WTC11 (cell line): ENCODE measurements around the gene TIMM13. TPM values are rescaled to one million over a fixed set of nuclear protein-coding genes. Genes with fewer than 3 reads are reported as not detected.

Source experiments
- ATAC-seq: fragments of 200-7000 bp; cut with Tn5 transposase; 2 replicates; pipeline ENCODE4 v1.10.0; 2021; ENCODE audit warnings: mild to moderate bottlenecking, moderate library complexity
- CTCF ChIA-PET: fragments of 300-600 bp; sonication (Branson Sonifier 250); formaldehyde crosslinking; loops from one replicate; lab custom pipeline; 2021; ENCODE audit warnings: antibody characterized with exemption; lab: Charles Lee
- POLR2A ChIA-PET: fragments of 350-600 bp; sonication (Branson Sonifier 250); formaldehyde crosslinking; loops from one replicate; lab custom pipeline; 2021; ENCODE audit warnings: antibody characterized with exemption; lab: Charles Lee
- DNase-seq: peaks from one replicate; pipeline ENCODE4 v3.0.0; 2021; ENCODE audit warnings: low spot score
- H3K27ac Mint-ChIP-seq: 2 replicates; pipeline ENCODE4 v1.8.0; 2021; ENCODE audit warnings: mixed read lengths
- H3K27me3 Mint-ChIP-seq: 2 replicates; pipeline ENCODE4 v1.8.0; 2021; ENCODE audit warnings: low read depth, mild to moderate bottlenecking, moderate library complexity, mixed read lengths
- H3K36me3 Mint-ChIP-seq: 2 replicates; pipeline ENCODE4 v1.8.0; 2021; ENCODE audit warnings: mixed read lengths
- H3K4me1 Mint-ChIP-seq: 2 replicates; pipeline ENCODE4 v1.8.0; 2022; ENCODE audit warnings: mixed read lengths
- H3K4me3 Mint-ChIP-seq: 2 replicates; pipeline ENCODE4 v1.8.0; 2021; ENCODE audit warnings: mild to moderate bottlenecking, moderate library complexity, mixed read lengths
- H3K9me3 Mint-ChIP-seq: 2 replicates; pipeline ENCODE4 v1.8.0; 2021; ENCODE audit warnings: mixed read lengths
- ARID4B ChIP-seq: sonication (generic); formaldehyde crosslinking; IDR thresholded peaks from 2 replicates; pipeline ENCODE4 v1.8.0; 2023; ENCODE audit warnings: missing genetic modification reagents, mild to moderate bottlenecking, borderline replicate concordance
- CBFB ChIP-seq: sonication (generic); formaldehyde crosslinking; IDR thresholded peaks from 2 replicates; pipeline ENCODE4 v1.8.1; 2022; ENCODE audit warnings: mild to moderate bottlenecking, low read depth, missing genetic modification reagents
- NFYB ChIP-seq: sonication (generic); formaldehyde crosslinking; conservative IDR thresholded peaks from 2 replicates; pipeline ENCODE4 v1.8.0; 2022; ENCODE audit warnings: low read depth, missing genetic modification reagents
- NR1H2 ChIP-seq: sonication (generic); formaldehyde crosslinking; IDR thresholded peaks from 2 replicates; pipeline ENCODE4 v1.9.0; 2021; ENCODE audit warnings: mild to moderate bottlenecking, moderate library complexity, missing genetic modification reagents
- RORB ChIP-seq: fragments of 250-450 bp; sonication (Bioruptor Pico); IDR thresholded peaks from 2 replicates; pipeline ENCODE4 v1.9.0; 2021; ENCODE audit warnings: mild to moderate bottlenecking
- SP1 ChIP-seq: sonication (generic); formaldehyde crosslinking; conservative IDR thresholded peaks from 2 replicates; pipeline ENCODE4 v1.8.1; 2022; ENCODE audit warnings: missing genetic modification reagents
- ZNF263 ChIP-seq: sonication (generic); formaldehyde crosslinking; IDR thresholded peaks from 2 replicates; pipeline ENCODE4 v1.8.1; 2022; ENCODE audit warnings: low read depth, mild to moderate bottlenecking, moderate library complexity, missing genetic modification reagents
- ZNF423 ChIP-seq: fragments of 250-450 bp; sonication (Bioruptor Pico); IDR thresholded peaks from 2 replicates; pipeline ENCODE4 v2.1.2; 2022; ENCODE audit warnings: mild to moderate bottlenecking, moderate library complexity
- total RNA-seq: library from RNA; stranded (reverse); gene quantifications from 3 replicates; pipeline ENCODE4 v1.2.3, GENCODE V29; 2021
- TF ChIP-seq, protein P1 (sequence below): sonication (generic); formaldehyde crosslinking; IDR thresholded peaks from 2 replicates; pipeline ENCODE4 v1.8.0; 2023; ENCODE audit warnings: mild to moderate bottlenecking, missing genetic modification reagents

The TIMM13 gene
- total RNA-seq, 1 experiment from 2014 or later: 342 TPM

DNA sequence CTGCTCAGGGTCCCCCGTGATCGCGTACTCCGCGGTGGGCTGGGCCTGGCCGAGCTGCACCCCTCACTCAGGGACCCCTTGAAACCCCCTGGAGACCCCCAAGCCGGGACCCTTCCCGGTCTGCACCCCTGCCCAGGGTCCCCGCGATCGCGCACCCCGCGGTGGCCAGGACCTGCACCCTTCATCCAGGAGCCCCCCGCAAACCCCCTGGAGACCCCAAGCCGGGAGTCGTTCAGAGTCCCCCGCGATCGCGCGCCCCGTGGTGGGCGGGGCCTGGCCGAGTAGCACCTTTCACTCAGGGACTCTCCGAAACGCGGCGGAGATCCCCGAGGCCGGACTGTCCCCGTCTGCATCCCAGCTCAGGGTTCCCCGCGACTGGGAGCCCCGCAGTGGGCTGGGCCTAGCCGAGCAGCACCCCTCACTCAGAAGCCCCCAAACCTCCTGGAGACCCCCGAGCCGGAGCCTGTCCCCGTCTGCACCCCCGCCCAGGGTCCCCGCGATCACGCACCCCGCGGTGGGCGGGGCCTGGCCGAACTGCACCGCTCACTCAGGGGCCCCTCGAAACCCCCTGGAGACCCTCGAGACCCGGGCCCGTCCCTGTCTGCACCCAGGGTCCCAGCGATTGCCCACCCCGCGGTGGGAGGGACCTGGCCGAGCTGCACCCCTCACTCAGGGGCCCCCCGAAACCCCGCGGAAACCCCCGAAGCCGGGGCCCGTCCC lies 28.6 kb upstream of the TIMM13 start:
- H3K27ac Mint-ChIP-seq: no peak overlapping the region
- TF ChIP-seq ZNF423 (CRISPR knock-in tag): no peak
- 0 out of 2 replicates have a peak, but pooled peaks have one; percentile 26 for TF ChIP-seq NR1H2 (CRISPR knock-in tag)
- no peak for TF ChIP-seq SP1 (CRISPR knock-in tag)
- TF ChIP-seq, protein P1, sequence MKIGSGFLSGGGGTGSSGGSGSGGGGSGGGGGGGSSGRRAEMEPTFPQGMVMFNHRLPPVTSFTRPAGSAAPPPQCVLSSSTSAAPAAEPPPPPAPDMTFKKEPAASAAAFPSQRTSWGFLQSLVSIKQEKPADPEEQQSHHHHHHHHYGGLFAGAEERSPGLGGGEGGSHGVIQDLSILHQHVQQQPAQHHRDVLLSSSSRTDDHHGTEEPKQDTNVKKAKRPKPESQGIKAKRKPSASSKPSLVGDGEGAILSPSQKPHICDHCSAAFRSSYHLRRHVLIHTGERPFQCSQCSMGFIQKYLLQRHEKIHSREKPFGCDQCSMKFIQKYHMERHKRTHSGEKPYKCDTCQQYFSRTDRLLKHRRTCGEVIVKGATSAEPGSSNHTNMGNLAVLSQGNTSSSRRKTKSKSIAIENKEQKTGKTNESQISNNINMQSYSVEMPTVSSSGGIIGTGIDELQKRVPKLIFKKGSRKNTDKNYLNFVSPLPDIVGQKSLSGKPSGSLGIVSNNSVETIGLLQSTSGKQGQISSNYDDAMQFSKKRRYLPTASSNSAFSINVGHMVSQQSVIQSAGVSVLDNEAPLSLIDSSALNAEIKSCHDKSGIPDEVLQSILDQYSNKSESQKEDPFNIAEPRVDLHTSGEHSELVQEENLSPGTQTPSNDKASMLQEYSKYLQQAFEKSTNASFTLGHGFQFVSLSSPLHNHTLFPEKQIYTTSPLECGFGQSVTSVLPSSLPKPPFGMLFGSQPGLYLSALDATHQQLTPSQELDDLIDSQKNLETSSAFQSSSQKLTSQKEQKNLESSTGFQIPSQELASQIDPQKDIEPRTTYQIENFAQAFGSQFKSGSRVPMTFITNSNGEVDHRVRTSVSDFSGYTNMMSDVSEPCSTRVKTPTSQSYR (CRISPR knock-in tag): no peak
- TF ChIP-seq NFYB (CRISPR knock-in tag): no peak
- no peaks in the 10 kb centered on the region for H3K9me3 Mint-ChIP-seq
- DNase-seq: peak; percentile 28
- ChIA-PET CTCF (interaction anchor here (0.5 to 2.4 kb wide), 10 partner anchors 20 to 181 kb away, joined by 3 to 12 read pairs (median 4); partner anchors contain the start of genes GADD45B and TIMM13), POLR2A (interaction anchor here (0.6 to 1.5 kb wide), 4 partner anchors 20 to 157 kb away, joined by 3 to 14 read pairs (median 6); partner anchors contain the start of genes GADD45B and TIMM13)
- H3K4me1 Mint-ChIP-seq: peaks cover 20% of the 10 kb centered on the region
- no peaks in the 10 kb centered on the region for H3K27me3 Mint-ChIP-seq
- no peaks in the 10 kb centered on the region for H3K36me3 Mint-ChIP-seq
- H3K4me3 Mint-ChIP-seq: peak overlapping the region; percentile 75
- no peak for ATAC-seq

- CTCF ChIA-PET: interaction anchor here (0.6 to 2.4 kb wide), 4 partner anchors 27 to 182 kb away, joined by 3 to 11 read pairs (median 3); partner anchors contain the start of gene TIMM13
Observed at GRCh38 chr19:2454962-2455850, 27.8 kb upstream of the TIMM13 start.

More at GRCh38 chr19:2454962-2455850, 27.8 kb upstream of the TIMM13 start:
- peak overlapping the region; percentile 75 for H3K27ac Mint-ChIP-seq
- POLR2A ChIA-PET: interaction anchor here (1.8 kb wide), 1 partner anchor 21 kb away, joined by 5 read pairs; the partner anchor contains the start of gene GADD45B
- DNase-seq (no peak), ATAC-seq (no peak)
- no peaks in the 10 kb centered on the region for H3K36me3 Mint-ChIP-seq
- peaks cover 20% of the 10 kb centered on the region for H3K4me1 Mint-ChIP-seq
- TF ChIP-seq ZNF263 (CRISPR knock-in tag) (no peak), ARID4B (no peak), RORB (CRISPR knock-in tag) (no peak), CBFB (CRISPR knock-in tag) (no peak)
- H3K27me3 Mint-ChIP-seq: no peaks in the 10 kb centered on the region
- peak overlapping the region; percentile 75 for H3K4me3 Mint-ChIP-seq
- H3K9me3 Mint-ChIP-seq: no peaks in the 10 kb centered on the region
